Right ventricle myocardium inferior (tissue), 1 donor: ENCODE results near the gene NOTUM. TPM values are rescaled to one million over a fixed set of nuclear protein-coding genes. Genes with fewer than 3 reads are reported as not detected.
"Not testable (repeated sequence)": the region's sequence is repeated elsewhere in the genome, so short reads cannot be mapped to it uniquely, and the experiment has no call there.

ENCODE experiments used
- ATAC-seq: fragments of 200-7000 bp; cut with Tn5 transposase; one replicate; pipeline ENCODE4 v1.9.1; 2020; ENCODE audit warnings: mild to moderate bottlenecking, moderate library complexity
- DNase-seq: peaks from one replicate; pipeline ENCODE4 v3.0.0; 2021; ENCODE audit errors: missing footprints
- intact Hi-C: fragments of 100-400 bp; cut with DNase I; formaldehyde crosslinking; loops from one replicate; pipeline ENCODE4 v1.11.0; 2022
- total RNA-seq: library from RNA; stranded (reverse); fragmentation: NEBNext Ultra II Directional; extraction: Animal tissue kit (Norgen Biotek cat#: 25700); gene quantifications from one replicate; pipeline ENCODE4 v1.2.1, GENCODE V29; 2021
- donor health status: DM: no; HTN: yes; CAD: no; lungs with severe emphysema.

The NOTUM gene
- total RNA-seq, 1 donor from 2014 or later = 0.89 TPM

GRCh38 chr17:81918832-81919545 lies 42.0 kb downstream of the NOTUM start:
- ATAC-seq (no peak), DNase-seq (no peak)
- intact Hi-C loops = no loop called here

DNA sequence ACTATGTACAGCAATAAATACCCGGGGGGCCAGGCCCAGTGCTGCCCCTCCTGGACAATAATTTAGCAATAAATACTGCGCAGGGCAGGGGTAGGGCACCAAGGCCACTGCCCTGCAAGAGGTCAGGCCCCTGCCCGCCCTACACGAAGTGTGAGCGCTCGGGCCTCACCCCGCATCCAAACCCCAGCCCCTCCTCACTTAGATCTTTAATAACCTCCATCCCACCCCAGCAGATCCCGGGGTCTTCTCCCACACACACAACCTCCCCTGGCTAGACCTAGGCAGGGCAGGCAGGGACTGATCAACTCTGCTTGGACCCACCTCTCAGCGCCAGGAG lies 42.7 kb downstream of the NOTUM start:
- ATAC-seq = peak; percentile 23
- intact Hi-C loops, DNase-seq: not testable (repeated sequence)

GRCh38 chr17:81917565-81918332 lies 43.2 kb downstream of the NOTUM start, which contains the start of gene SIRT7:
Gene SIRT7, minus strand, starts transcription at chr17:81918176. Its CDS starts 45 bp downstream, at chr17:81918131.
- peak; percentile 72 for ATAC-seq
- peak; percentile 88 for DNase-seq
- intact Hi-C loops = no loop called here

- intact Hi-C loops = no loop called here
- ATAC-seq = no peak
- DNase-seq = no peak
These were observed 44.6 kb downstream of the NOTUM start for GRCh38 chr17:81916234-81917001.

DNA sequence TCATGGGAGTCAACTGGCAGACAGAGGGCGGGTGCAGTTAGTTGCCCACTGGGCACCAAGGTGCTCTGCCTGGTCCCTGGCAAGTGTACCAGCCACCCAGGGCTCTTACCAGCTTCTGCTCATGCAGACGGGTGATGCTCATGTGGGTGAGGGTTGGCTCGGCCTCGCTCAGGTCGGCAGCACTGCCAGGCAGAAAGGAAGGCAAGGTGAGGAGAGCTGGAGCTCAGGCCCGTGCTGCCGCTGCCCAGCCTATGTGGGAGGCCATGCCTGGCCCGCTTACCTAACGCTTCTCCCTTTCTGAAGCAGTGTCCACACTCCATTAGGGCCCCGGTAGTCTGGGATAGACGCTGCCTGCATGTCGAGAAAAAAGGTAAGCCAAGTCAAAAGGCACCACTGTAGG lies 45.7 kb downstream of the NOTUM start:
- ATAC-seq = no peak
- intact Hi-C loops = no loop called here
- no peak for DNase-seq

DNA sequence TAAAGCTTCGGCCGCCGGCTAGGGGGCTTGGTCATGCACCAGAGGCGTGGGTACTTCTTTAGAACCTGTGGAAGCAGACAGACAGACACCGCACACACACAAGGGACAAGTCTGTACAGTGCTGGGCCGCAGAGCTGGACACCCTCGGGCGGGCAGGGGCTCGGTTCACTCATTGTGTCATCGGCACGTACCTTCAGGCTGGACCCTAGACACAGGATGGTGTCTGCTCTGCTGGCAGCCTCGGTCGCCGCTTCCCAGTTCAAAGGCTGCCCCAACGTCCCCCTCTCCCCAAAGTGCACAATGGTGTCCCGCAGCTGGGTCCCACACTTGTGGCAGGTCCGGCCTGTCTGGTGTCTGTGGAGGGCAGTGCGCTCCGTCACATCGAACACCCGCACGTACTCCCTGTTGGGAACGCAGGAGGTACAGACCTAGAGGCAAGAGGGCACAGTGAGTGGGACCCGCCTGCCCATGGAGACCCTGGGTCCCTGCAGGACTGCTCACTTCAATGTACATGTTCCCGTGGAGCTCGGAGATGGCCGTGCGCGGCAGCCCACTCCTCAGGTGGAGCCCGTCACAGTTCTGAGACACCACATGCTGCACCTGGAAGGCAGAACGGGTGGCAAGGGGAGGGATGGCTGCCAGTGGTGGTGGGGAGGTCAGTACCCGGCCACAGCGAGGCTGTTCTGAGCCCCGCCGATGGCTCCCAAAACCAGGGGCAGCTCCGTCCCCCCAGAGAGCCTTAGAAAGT lies 46.7 kb downstream of the NOTUM start:
- ATAC-seq = no peak
- intact Hi-C loops = no loop called here
- DNase-seq = no peak

DNA sequence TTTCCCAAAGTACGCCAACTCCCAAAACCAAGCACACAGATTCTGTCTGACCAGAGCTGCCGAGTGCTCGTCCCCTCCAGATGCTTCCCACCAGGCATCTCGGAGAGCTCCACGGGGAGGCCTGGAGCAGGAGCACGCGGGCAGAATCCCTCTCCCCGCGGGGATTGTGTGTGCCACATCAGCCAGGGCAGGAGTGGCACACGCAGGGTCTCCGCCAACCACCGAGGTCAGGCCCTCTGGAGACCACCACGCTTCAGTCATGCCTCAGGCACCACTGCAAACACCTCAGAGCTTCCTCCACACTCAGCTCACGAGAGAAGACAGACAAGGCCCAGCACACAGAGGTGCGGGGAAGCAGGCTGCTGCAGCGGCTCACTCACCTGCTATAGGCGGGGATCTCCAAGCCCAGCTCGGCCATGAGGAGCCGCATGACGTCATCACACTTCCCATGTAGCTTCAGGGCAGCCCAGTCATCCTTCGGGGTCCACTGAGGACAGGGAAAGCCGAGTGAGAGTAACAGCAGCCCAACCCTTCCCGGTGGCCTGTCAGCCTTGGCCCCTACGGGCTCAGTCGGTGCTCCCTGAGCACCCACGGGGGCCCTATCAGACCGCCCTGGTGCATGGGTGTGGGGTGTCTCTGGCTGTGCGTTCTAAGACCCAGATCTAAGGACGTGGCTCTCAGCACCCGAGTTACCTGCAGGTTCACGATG lies 47.4 kb downstream of the NOTUM start:
- ATAC-seq (no peak), DNase-seq (no peak)
- intact Hi-C loops = no loop called here

GRCh38 chr17:81912441-81913309 lies 48.3 kb downstream of the NOTUM start:
- ATAC-seq (no peak), DNase-seq (no peak)
- intact Hi-C loops = no loop called here

DNA sequence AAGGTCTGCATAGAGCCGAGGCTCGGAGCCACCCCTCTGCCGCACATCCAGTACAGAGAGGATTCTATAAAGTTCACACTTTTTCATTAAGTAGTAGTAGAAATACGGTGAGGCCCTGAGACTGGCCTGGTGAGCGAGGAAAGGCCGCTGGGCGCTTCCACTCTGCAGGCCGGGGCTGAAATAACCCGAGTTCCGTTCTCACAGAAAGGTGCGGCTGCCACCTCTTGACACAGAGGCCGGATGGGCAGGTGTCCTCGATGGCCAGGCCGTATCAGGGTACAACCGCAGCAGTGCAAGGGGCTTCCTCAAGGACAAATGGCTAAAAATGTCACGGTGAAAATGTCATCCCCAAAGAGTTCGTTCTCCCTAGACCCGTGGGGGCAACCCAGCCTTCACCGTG lies 49.0 kb downstream of the NOTUM start:
- ATAC-seq = no peak
- no peak for DNase-seq
- intact Hi-C loops = no loop called here

GRCh38 chr17:81911277-81911961 lies 49.6 kb downstream of the NOTUM start, which contains the start of gene PCYT2:
Gene PCYT2, minus strand, starts transcription at chr17:81911399. Its CDS starts 44 bp downstream, at chr17:81911355.
- intact Hi-C loops = no loop called here
- ATAC-seq (peak; percentile 92), DNase-seq (peak; percentile 94)

- ATAC-seq = peak; percentile 6
- intact Hi-C loops = no loop called here
- DNase-seq = no peak
These were observed 50.1 kb downstream of the NOTUM start for GRCh38 chr17:81910840-81911276.

- DNase-seq = no peak
- no peak for ATAC-seq
- intact Hi-C loops = no loop called here
These were observed 50.8 kb downstream of the NOTUM start for GRCh38 chr17:81909966-81910839.

DNA sequence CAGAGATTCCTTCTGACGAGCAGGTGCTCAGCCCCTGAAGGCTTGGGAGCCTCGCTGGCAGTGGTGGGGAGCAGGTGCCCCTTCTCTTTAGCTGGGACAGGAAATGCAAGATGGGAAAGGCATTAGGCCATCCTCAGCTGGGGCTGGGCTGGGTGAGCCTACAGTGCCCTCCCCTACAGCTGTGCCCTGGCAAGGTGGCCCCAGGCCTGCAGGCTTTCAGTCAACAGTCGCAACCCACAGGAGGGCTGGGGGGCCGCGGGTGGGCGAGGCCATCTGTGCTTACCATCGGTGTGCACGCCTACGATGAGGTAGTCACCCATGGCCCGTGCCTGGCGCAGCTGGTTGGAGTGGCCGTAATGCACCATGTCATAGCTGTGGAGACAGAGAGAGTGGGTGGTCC lies 51.8 kb downstream of the NOTUM start:
- intact Hi-C loops = no loop called here
- ATAC-seq = no peak
- no peak for DNase-seq

DNA sequence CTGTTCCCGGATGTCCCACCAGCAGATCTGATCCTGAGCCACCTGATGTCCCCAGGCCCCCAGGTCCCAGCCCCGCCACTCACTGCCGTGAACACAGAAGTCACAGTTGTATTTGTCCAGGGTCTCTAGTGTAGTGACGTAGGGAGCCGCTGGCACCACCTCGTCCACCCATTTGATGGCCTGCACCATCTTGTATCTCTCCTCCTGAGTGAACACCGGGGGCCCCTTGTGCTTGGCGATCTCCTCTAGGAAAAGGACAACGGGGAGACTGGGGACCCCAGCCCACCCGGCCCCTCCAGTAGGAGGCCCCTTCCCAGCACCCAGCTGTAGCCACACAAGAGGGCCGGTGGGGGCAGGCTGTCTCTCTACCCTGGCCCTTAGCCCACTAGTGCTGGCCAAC lies 52.2 kb downstream of the NOTUM start:
- DNase-seq (no peak), ATAC-seq (no peak)
- intact Hi-C loops = no loop called here

GRCh38 chr17:81907219-81908145 lies 53.5 kb downstream of the NOTUM start:
- DNase-seq = peak; percentile 48
- intact Hi-C loops = no loop called here
- no peak for ATAC-seq
